K562 (cell line): ENCODE measurements around the gene CST6. TPM values are rescaled to one million over a fixed set of nuclear protein-coding genes. Genes with fewer than 3 reads are reported as not detected.

Experiments used
- ATAC-seq: fragments of 200-7000 bp; cut with Tn5 transposase; 3 replicates; pipeline ENCODE4 v1.9.1; 2020; ENCODE audit warnings: moderate library complexity
- BruUV-seq: library from RNA; stranded (reverse); fragments of 400-500 nt; replicated peaks from 2 replicates; lab custom pipeline; 2021; lab: Mats Ljungman, UMichigan
- CTCF ChIA-PET: fragments of 300-600 bp; formaldehyde crosslinking; extraction: SDS; loops from one replicate; lab custom pipeline; 2021; ENCODE audit warnings: low intra/inter-chr PET ratio; lab: Yijun Ruan, JAX
- POLR2A ChIA-PET: fragments of 300-600, 350-650 bp; sonication (Branson Sonifier 250); formaldehyde crosslinking; extraction: SDS; loops from one replicate; lab custom pipeline; 2021; ENCODE audit warnings: antibody characterized with exemption, inconsistent platforms; lab: Yijun Ruan, JAX
- DNase-seq, 4 experiments: peaks; one replicate each; pipeline versions ENCODE4 v3.0.0 to v3.0.0-alpha.2; 2011 to 2018; ENCODE audit warnings: low spot score in 3 of 4, mixed read lengths in 3 of 4; ENCODE audit errors: extremely low read depth in 1 of 4
- FAIRE-seq: peaks from 2 replicates; lab custom pipeline; 2011; peaks lifted over from hg19 to GRCh38; lab: Jason Lieb, UNC
- H2AFZ ChIP-seq: 2 replicates; pipeline ENCODE4 v1.6.0; 2011; ENCODE audit warnings: low read depth, low read length, control low read depth, inconsistent platforms
- H3K27ac ChIP-seq: fragments of 200-600 bp; 3 replicates; pipeline ENCODE4 v1.8.0; 2011; ENCODE audit warnings: low read depth, mild to moderate bottlenecking, control low read depth, inconsistent platforms, low read length, moderate library complexity, mixed read lengths; ENCODE audit errors: extremely low read depth
- H3K27me3 ChIP-seq, 2 experiments: fragments of 300-600 bp in 1 of 2; 2 replicates in 1 of 2; 3 replicates in 1 of 2; pipeline versions ENCODE4 v1.6.0 to v1.8.0; 2011; ENCODE audit warnings: inconsistent platforms in 2 of 2, low read length in 2 of 2, mild to moderate bottlenecking in 1 of 2, mixed read lengths in 1 of 2, moderate library complexity in 1 of 2; ENCODE audit not compliant: control insufficient read depth in 2 of 2, insufficient read depth in 2 of 2
- H3K36me3 ChIP-seq: fragments of 300-600 bp; 3 replicates; pipeline ENCODE4 v1.8.0; 2011; ENCODE audit warnings: mild to moderate bottlenecking, low read length, inconsistent platforms; ENCODE audit not compliant: control insufficient read depth, insufficient read depth
- H3K4me1 ChIP-seq, 2 experiments: fragments of 200-600 bp in 1 of 2; replicated peaks in 1 of 2; 2 replicates in 1 of 2; 3 replicates in 1 of 2; pipeline versions ENCODE4 v1.5.1 to v1.8.0; 2011; ENCODE audit warnings: inconsistent platforms in 2 of 2, low read length in 2 of 2, mild to moderate bottlenecking in 1 of 2, mixed read lengths in 1 of 2, moderate library complexity in 1 of 2; ENCODE audit not compliant: control insufficient read depth in 2 of 2, insufficient read depth in 2 of 2
- H3K4me2 ChIP-seq: 2 replicates; pipeline ENCODE4 v1.6.1; 2011; ENCODE audit warnings: low read length, control low read depth, inconsistent platforms, mixed read lengths; ENCODE audit not compliant: insufficient read depth
- H3K4me3 ChIP-seq: fragments of 200-600 bp; sonication (generic), shearing (Covaris generic); 2 replicates; pipeline ENCODE4 v1.5.1; 2016; ENCODE audit warnings: control low read depth, inconsistent platforms
- H3K79me2 ChIP-seq: fragments of 200-600 bp; 3 replicates; pipeline ENCODE4 v1.8.0; 2011; ENCODE audit warnings: low read length, inconsistent platforms; ENCODE audit not compliant: control insufficient read depth, insufficient read depth
- H3K9ac ChIP-seq, 2 experiments: 2 replicates each; pipeline versions ENCODE4 v1.6.0 to v1.6.1; 2011; ENCODE audit warnings: low read depth in 2 of 2, low read length in 2 of 2, control low read depth in 1 of 2, inconsistent platforms in 1 of 2, mild to moderate bottlenecking in 1 of 2, mixed read lengths in 1 of 2; ENCODE audit not compliant: insufficient read depth in 1 of 2
- H3K9me1 ChIP-seq: one replicate; pipeline ENCODE4 v1.6.0; 2011; ENCODE audit warnings: inconsistent platforms, mild to moderate bottlenecking, low read length, moderate library complexity; ENCODE audit not compliant: control insufficient read depth, insufficient read depth
- H3K9me3 ChIP-seq: replicated peaks from 2 replicates; pipeline ENCODE4 v1.5.1; 2011; ENCODE audit warnings: low read depth, low read length, inconsistent platforms; ENCODE audit not compliant: control insufficient read depth, insufficient read depth
- H4K20me1 ChIP-seq: replicated peaks from 2 replicates; pipeline ENCODE4 v1.6.1; 2011; ENCODE audit warnings: low read length, inconsistent platforms, mixed read lengths; ENCODE audit not compliant: control insufficient read depth, insufficient read depth
- FOXK1 ChIP-seq: sonication (generic); formaldehyde crosslinking; IDR thresholded peaks from 2 replicates; pipeline ENCODE4 v1.8.0; 2022; ENCODE audit warnings: missing genetic modification reagents, mild to moderate bottlenecking, borderline replicate concordance
- MTA3 ChIP-seq: fragments of 450-650 bp; formaldehyde crosslinking; IDR thresholded peaks from 2 replicates; pipeline ENCODE4 v1.6.1; 2017; ENCODE audit warnings: mild to moderate bottlenecking, borderline replicate concordance
- NONO ChIP-seq, 2 experiments: fragments of 200-400 bp in 1 of 2; fragments of 450-650 bp in 1 of 2; formaldehyde crosslinking in 1 of 2; IDR thresholded peaks; 2 replicates each; pipeline ENCODE4 v1.6.1; 2017; ENCODE audit warnings: low read depth in 2 of 2, mild to moderate bottlenecking in 2 of 2, moderate library complexity in 2 of 2, low read length in 1 of 2
- NRF1 ChIP-seq, 2 experiments: fragments of 450-650 bp; IDR thresholded peaks in 1 of 2; conservative IDR thresholded peaks in 1 of 2; 2 replicates each; pipeline ENCODE4 v1.6.1; 2014; ENCODE audit warnings: mild to moderate bottlenecking in 2 of 2
- WGBS: fragments of 100-300 bp; shearing (Covaris generic); methylation state at CpG from one replicate; pipeline ENCODE4 v1.1.6; 2016; ENCODE audit warnings: low coverage, mixed read lengths; ENCODE audit not compliant: insufficient coverage; ENCODE audit errors: missing lambda C conversion rate; 5-methylcytosine and 5-hydroxymethylcytosine counted together
- in situ Hi-C: fragments of 300-500 bp; cut with MboI; formaldehyde crosslinking; loops from 4 replicates; pipeline ENCODE4 v1.15.0; 2018; ENCODE audit warnings: inconsistent platforms, mixed read lengths
- intact Hi-C: fragments of 100-400 bp; cut with micrococcal nuclease; formaldehyde crosslinking; loops from 2 replicates; pipeline ENCODE4 v1.14.2; 2022
- polyA plus RNA-seq, 8 experiments: library from polyadenylated mRNA; depleted of rRNA in 4 of 8; stranded (reverse) in 5 of 8; unstranded in 3 of 8; fragments of >200 nt; fragmentation: Nextera tagmentation in 2 of 8; fragmentation: Illumina TruSeq in 1 of 8; extraction: Ambion mirVana in 2 of 8; extraction: Trizol in 1 of 8; gene quantifications; 2 replicates each; pipeline versions ENCODE4 v1.2.1 to v1.2.3, GENCODE V29; 2011 to 2014; ENCODE audit warnings: inconsistent platforms in 1 of 8, missing spikeins in 1 of 8
- total RNA-seq, 7 experiments: library from RNA; depleted of rRNA in 6 of 7; stranded (reverse); fragments of >200 nt in 6 of 7; fragmentation: Illumina TruSeq in 2 of 7; extraction: Trizol in 2 of 7; gene quantifications; 2 replicates each; pipeline versions ENCODE4 v1.2.1 to v1.2.3, GENCODE V29; 2011 to 2021; ENCODE audit warnings: low replicate concordance in 1 of 7
- TF ChIP-seq, protein P1 (sequence below), 2 experiments: fragments of 450-650 bp; formaldehyde crosslinking in 1 of 2; IDR thresholded peaks; 2 replicates each; pipeline versions ENCODE4 v1.4.0 to v1.6.1; 2014 to 2020; ENCODE audit warnings: mild to moderate bottlenecking in 2 of 2, borderline replicate concordance in 1 of 2, low read depth in 1 of 2

Gene CST6
- total and polyA plus RNA-seq, 9 of the 15 experiments (the other 6 are each of a cell fraction or from before 2014, with no cell fraction given), result not detected

DNA sequence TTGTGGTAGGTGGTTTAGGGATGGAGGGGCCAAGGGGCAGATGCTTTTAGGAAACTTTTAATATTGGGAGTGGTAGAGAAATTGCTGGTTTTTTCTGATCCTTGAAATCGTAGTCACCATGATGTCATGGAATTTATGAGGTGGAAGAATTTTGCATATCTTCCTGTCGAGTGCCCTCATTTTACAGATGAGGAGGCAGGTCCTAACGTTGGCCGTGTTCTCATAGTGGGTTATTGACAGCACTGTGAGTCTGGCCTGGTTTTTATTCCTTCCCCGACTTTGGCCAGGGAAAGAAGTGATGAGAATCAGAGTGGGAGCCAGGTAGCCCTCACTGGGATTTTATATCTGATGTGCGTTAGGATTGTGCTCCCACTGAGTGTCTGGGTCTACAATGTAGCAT is 49.5 kb downstream of the CST6 start:
- TF ChIP-seq, protein P1, sequence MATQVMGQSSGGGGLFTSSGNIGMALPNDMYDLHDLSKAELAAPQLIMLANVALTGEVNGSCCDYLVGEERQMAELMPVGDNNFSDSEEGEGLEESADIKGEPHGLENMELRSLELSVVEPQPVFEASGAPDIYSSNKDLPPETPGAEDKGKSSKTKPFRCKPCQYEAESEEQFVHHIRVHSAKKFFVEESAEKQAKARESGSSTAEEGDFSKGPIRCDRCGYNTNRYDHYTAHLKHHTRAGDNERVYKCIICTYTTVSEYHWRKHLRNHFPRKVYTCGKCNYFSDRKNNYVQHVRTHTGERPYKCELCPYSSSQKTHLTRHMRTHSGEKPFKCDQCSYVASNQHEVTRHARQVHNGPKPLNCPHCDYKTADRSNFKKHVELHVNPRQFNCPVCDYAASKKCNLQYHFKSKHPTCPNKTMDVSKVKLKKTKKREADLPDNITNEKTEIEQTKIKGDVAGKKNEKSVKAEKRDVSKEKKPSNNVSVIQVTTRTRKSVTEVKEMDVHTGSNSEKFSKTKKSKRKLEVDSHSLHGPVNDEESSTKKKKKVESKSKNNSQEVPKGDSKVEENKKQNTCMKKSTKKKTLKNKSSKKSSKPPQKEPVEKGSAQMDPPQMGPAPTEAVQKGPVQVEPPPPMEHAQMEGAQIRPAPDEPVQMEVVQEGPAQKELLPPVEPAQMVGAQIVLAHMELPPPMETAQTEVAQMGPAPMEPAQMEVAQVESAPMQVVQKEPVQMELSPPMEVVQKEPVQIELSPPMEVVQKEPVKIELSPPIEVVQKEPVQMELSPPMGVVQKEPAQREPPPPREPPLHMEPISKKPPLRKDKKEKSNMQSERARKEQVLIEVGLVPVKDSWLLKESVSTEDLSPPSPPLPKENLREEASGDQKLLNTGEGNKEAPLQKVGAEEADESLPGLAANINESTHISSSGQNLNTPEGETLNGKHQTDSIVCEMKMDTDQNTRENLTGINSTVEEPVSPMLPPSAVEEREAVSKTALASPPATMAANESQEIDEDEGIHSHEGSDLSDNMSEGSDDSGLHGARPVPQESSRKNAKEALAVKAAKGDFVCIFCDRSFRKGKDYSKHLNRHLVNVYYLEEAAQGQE (IDR thresholded peaks at IDR 0.05; ENCODE audit: borderline replicate concordance), result no peak
- TF ChIP-seq, protein P1 (CRISPR knock-in tag; IDR thresholded peaks at IDR 0.05; ENCODE audit: low read depth), result no peak
- TF ChIP-seq FOXK1 (CRISPR knock-in tag) (no peak), NONO (IDR thresholded peaks at IDR 0.05; ENCODE audit: low read depth in 2 of 2, low read length in 1 of 2) (no peak), NRF1 (conservative IDR thresholded peaks at IDR 0.05 in 1 of 2, IDR thresholded peaks at IDR 0.05 in 1 of 2) (no peak), MTA3 (no peak)
- FAIRE-seq, result no peak

More for the DNA sequence above, 49.5 kb downstream of the CST6 start:
- CTCF ChIA-PET, result no interaction called here
- H3K9me3 ChIP-seq, result no peaks in the 10 kb centered on the region
- no peak for DNase-seq
- no peaks in the 10 kb centered on the region for H3K27me3 ChIP-seq
- no peak overlapping the region for H3K4me2 ChIP-seq
- POLR2A ChIA-PET, result interaction anchor here (3.6 kb wide), 1 partner anchor 8 kb away, joined by 47 read pairs; the partner anchor contains the start of gene PACS1
- peaks cover 96% of the 10 kb centered on the region for H3K36me3 ChIP-seq
- H3K9me1 ChIP-seq, result no peaks in the 10 kb centered on the region
- no peaks in the 10 kb centered on the region for H3K4me1 ChIP-seq
- no peaks in the 10 kb centered on the region; the same call in 1 of the 2 replicates for H4K20me1 ChIP-seq
- intact Hi-C loops (no loop called here), in situ Hi-C loops (no loop called here)
- 87% methylated on average over 6 of the region's 6 CpGs for WGBS
- no TSS peak for BruUV-seq
- H3K4me3 ChIP-seq, result no peak overlapping the region
- no peaks in the 10 kb centered on the region for H3K79me2 ChIP-seq
- peak overlapping the region in 1 of 2 experiments; percentile 10; a peak in 1 of 4 replicates for H3K9ac ChIP-seq
- no peak overlapping the region for H2AFZ ChIP-seq
- no peak for ATAC-seq
- H3K27ac ChIP-seq, result no peak overlapping the region
